ENCODE data around the gene MYLK3. TPM values are rescaled to one million over a fixed set of nuclear protein-coding genes. Genes with fewer than 3 reads are reported as not detected.

The MYLK3 gene
- under 0.01 and 0.73 TPM in 2 replicates for total RNA-seq

GRCh38 chr16:46747777-46748651 is at the start of gene MYLK3:
TSS of gene MYLK3 (minus strand) at chr16:46748344. CDS start at chr16:46748193, 151 bp downstream.

GRCh38 chr16:46689365-46690280 is 58.5 kb downstream of the MYLK3 start, which contains the start of gene ORC6:
TSS of gene ORC6 (plus strand) at chr16:46689659. CDS start at chr16:46689706, 47 bp downstream.

GRCh38 chr16:46688654-46689364 is 59.3 kb downstream of the MYLK3 start, which contains the start of gene VPS35:
TSS of gene VPS35 (minus strand) at chr16:46689178. CDS start at chr16:46689133, 45 bp downstream.

Other genes starting within 250 kb of the MYLK3 start
- 16.2 and 31.3 TPM in 2 replicates for gene SHCBP1, start 127.0 kb downstream of the MYLK3 start, total RNA-seq
- 94.1 and 126 TPM in 2 replicates for gene VPS35, start 59.2 kb downstream of the MYLK3 start, total RNA-seq
- gene ORC6, start 58.7 kb downstream of the MYLK3 start, total RNA-seq = 7.3 and 14.1 TPM in 2 replicates
- 1.8 and 2.5 TPM in 2 replicates for gene C16orf87, start 82.8 kb upstream of the MYLK3 start, total RNA-seq
- gene GPT2, start 136.0 kb upstream of the MYLK3 start, total RNA-seq = 5.9 and 6.1 TPM in 2 replicates
- 69.4 and 75.1 TPM in 2 replicates for gene DNAJA2, start 225.3 kb upstream of the MYLK3 start, total RNA-seq

Measured in subcutaneous preadipocyte (primary cell).